Measurements from ENCODE around the gene MTERF4.

Gene MTERF4

GRCh38 chr2:241112592-241112991 lies 10.5 kb upstream of the MTERF4 start:
- no peaks in the 10 kb centered on the region for H3K9me2 ChIP-seq (replicated peaks; ENCODE audit: insufficient read depth, low read length)
- H3K4me3 ChIP-seq (ENCODE audit: low read length): no peak overlapping the region
- no peak overlapping the region for H3K9ac ChIP-seq (ENCODE audit: low read length)
- H2AFZ ChIP-seq (ENCODE audit: low read length): no peak overlapping the region
- no peaks in the 10 kb centered on the region for H3K9me3 ChIP-seq (replicated peaks; ENCODE audit: insufficient read depth, low read length)
- no peak overlapping the region for H3K27ac ChIP-seq (ENCODE audit: low read length)
- TF ChIP-seq EZH2 (optimal IDR thresholded peaks at IDR 0.05; ENCODE audit: low read depth, low read length) (no peak), CTCF (IDR thresholded peaks at IDR 0.05; ENCODE audit: low read length) (no peak), EZH2phosphoT487 (IDR thresholded peaks at IDR 0.05; ENCODE audit: low read length) (no peak)
- no peaks in the 10 kb centered on the region for H3K27me3 ChIP-seq (replicated peaks; ENCODE audit: insufficient read depth, low read length)
- H3K4me1 ChIP-seq (ENCODE audit: low read length): no peaks in the 10 kb centered on the region
- no peaks in the 10 kb centered on the region for H3K79me2 ChIP-seq (ENCODE audit: low read length)
- H3F3A ChIP-seq (ENCODE audit: insufficient read depth, low read length): no peaks in the 10 kb centered on the region
- H3K4me2 ChIP-seq (ENCODE audit: low read depth, low read length): no peak overlapping the region
- DNase-seq: no peak
- no peaks in the 10 kb centered on the region for H4K20me1 ChIP-seq (ENCODE audit: insufficient read depth, low read length)
- no peaks in the 10 kb centered on the region for H3K36me3 ChIP-seq (replicated peaks; ENCODE audit: insufficient read depth, low read length)

GRCh38 chr2:241112046-241112445 lies 10.0 kb upstream of the MTERF4 start:
- H3K9me3 ChIP-seq (replicated peaks; ENCODE audit: insufficient read depth, low read length): no peaks in the 10 kb centered on the region
- no peak overlapping the region for H3K4me3 ChIP-seq (ENCODE audit: low read length)
- no peaks in the 10 kb centered on the region for H3K79me2 ChIP-seq (ENCODE audit: low read length)
- H3K36me3 ChIP-seq (replicated peaks; ENCODE audit: insufficient read depth, low read length): no peaks in the 10 kb centered on the region
- no peaks in the 10 kb centered on the region for H3K27me3 ChIP-seq (replicated peaks; ENCODE audit: insufficient read depth, low read length)
- H3K4me2 ChIP-seq (ENCODE audit: low read depth, low read length): no peak overlapping the region
- no peaks in the 10 kb centered on the region for H4K20me1 ChIP-seq (ENCODE audit: insufficient read depth, low read length)
- no peak overlapping the region for H3K9ac ChIP-seq (ENCODE audit: low read length)
- no peaks in the 10 kb centered on the region for H3K4me1 ChIP-seq (ENCODE audit: low read length)
- TF ChIP-seq EZH2phosphoT487 (IDR thresholded peaks at IDR 0.05; ENCODE audit: low read length) (no peak), EZH2 (optimal IDR thresholded peaks at IDR 0.05; ENCODE audit: low read depth, low read length) (no peak), CTCF (IDR thresholded peaks at IDR 0.05; ENCODE audit: low read length) (no peak)
- no peaks in the 10 kb centered on the region for H3K9me2 ChIP-seq (replicated peaks; ENCODE audit: insufficient read depth, low read length)
- H2AFZ ChIP-seq (ENCODE audit: low read length): no peak overlapping the region
- H3K27ac ChIP-seq (ENCODE audit: low read length): no peak overlapping the region
- no peak for DNase-seq
- H3F3A ChIP-seq (ENCODE audit: insufficient read depth, low read length): no peaks in the 10 kb centered on the region

- no peaks in the 10 kb centered on the region for H3K9me2 ChIP-seq (replicated peaks; ENCODE audit: insufficient read depth, low read length)
- no peaks in the 10 kb centered on the region for H3K4me1 ChIP-seq (ENCODE audit: low read length)
- H3K27ac ChIP-seq (ENCODE audit: low read length): no peak overlapping the region
- H3K79me2 ChIP-seq (ENCODE audit: low read length): no peaks in the 10 kb centered on the region
- no peaks in the 10 kb centered on the region for H3K27me3 ChIP-seq (replicated peaks; ENCODE audit: insufficient read depth, low read length)
- H3F3A ChIP-seq (ENCODE audit: insufficient read depth, low read length): no peaks in the 10 kb centered on the region
- TF ChIP-seq EZH2 (optimal IDR thresholded peaks at IDR 0.05; ENCODE audit: low read depth, low read length) (no peak), CTCF (IDR thresholded peaks at IDR 0.05; ENCODE audit: low read length) (no peak), EZH2phosphoT487 (IDR thresholded peaks at IDR 0.05; ENCODE audit: low read length) (no peak)
- no peaks in the 10 kb centered on the region for H3K36me3 ChIP-seq (replicated peaks; ENCODE audit: insufficient read depth, low read length)
- no peak overlapping the region for H3K9ac ChIP-seq (ENCODE audit: low read length)
- no peak overlapping the region for H3K4me3 ChIP-seq (ENCODE audit: low read length)
- no peak overlapping the region for H3K4me2 ChIP-seq (ENCODE audit: low read depth, low read length)
- no peaks in the 10 kb centered on the region for H3K9me3 ChIP-seq (replicated peaks; ENCODE audit: insufficient read depth, low read length)
- no peak overlapping the region for H2AFZ ChIP-seq (ENCODE audit: low read length)
- DNase-seq: no peak
- no peaks in the 10 kb centered on the region for H4K20me1 ChIP-seq (ENCODE audit: insufficient read depth, low read length)
Observed at GRCh38 chr2:241111440-241111805, 9.3 kb upstream of the MTERF4 start.

Measured in MM.1S (cell line).